GM13976 (cell line): ENCODE results near the gene EPHB2.

Experiments used
- DNase-seq: peaks from one replicate; pipeline ENCODE4 v3.0.0; 2012; ENCODE audit warnings: low spot score
- in situ Hi-C: fragments of 300-500 bp; cut with MboI; formaldehyde crosslinking; loops from one replicate; pipeline ENCODE4 v1.12.0; 2022; ENCODE audit warnings: low sequenced_read_pairs, mixed read lengths, inconsistent platforms; ENCODE audit not compliant: unreplicated experiment
- TF ChIP-seq, protein P1 (sequence below): IDR thresholded peaks from 2 replicates; pipeline ENCODE4 v1.5.1; 2012; ENCODE audit warnings: borderline replicate concordance, mild to moderate bottlenecking; ENCODE audit not compliant: insufficient read depth; ENCODE audit errors: extremely low read depth, missing control alignments, control extremely low read depth

EPHB2 gene

DNA sequence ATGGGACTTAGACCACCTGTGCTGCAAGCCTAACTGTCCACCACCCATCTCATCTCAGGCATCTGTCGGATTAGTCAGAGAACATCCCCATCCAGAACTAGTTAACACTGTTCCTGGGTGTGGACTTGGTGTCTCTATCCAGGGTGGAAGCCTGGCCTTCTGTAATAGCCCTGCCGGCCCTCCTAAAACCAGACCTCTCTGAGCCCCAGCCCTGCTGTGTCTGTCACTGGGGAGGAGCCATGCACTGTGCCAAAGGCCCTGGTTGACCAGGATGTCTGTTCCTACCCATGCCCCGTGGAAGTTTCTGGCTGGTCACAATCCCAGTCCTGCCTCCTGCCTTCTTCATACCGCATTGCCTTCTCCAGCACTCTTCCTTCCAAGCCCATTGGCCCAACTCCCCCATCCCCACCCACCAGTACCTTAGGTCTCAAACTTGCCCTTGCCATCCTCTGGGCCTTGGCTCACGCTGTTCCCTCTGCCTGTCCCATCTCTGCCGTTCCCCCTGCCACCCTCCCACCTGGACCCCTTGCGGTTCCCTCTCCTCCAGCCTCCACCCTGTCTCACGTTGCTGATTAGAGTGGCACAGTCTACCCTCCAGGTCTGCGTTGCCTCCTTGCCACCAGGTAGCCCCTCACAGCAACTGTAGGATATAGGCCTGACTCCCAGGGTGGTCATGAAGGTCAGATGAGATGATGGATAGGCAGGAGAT, 105.6 kb downstream of the EPHB2 start:
- in situ Hi-C loops = no loop called here
- DNase-seq = no peak
- TF ChIP-seq, protein P1, sequence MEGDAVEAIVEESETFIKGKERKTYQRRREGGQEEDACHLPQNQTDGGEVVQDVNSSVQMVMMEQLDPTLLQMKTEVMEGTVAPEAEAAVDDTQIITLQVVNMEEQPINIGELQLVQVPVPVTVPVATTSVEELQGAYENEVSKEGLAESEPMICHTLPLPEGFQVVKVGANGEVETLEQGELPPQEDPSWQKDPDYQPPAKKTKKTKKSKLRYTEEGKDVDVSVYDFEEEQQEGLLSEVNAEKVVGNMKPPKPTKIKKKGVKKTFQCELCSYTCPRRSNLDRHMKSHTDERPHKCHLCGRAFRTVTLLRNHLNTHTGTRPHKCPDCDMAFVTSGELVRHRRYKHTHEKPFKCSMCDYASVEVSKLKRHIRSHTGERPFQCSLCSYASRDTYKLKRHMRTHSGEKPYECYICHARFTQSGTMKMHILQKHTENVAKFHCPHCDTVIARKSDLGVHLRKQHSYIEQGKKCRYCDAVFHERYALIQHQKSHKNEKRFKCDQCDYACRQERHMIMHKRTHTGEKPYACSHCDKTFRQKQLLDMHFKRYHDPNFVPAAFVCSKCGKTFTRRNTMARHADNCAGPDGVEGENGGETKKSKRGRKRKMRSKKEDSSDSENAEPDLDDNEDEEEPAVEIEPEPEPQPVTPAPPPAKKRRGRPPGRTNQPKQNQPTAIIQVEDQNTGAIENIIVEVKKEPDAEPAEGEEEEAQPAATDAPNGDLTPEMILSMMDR = no peak

DNA sequence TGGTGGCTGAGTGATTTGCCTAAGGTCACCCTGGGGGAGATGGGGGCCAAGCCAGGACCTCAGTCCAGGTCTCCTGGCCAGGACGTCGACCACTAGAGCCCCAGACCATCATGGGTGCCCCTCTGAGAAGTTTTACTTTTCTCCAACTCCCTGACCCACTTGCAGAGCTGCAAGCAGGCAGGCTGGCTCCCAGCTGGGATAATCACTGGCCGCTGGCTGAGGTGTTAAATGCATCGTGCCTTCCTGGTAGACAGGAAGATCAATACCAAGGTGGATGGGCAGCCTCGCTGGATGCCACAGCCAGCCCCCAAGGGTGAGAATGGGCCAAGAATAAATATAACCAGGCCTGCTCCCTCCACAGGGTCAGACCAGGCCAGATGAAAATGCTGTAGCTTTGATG, 106.2 kb downstream of the EPHB2 start:
- in situ Hi-C loops = no loop called here
- TF ChIP-seq, protein P1 = no peak
- DNase-seq = no peak

DNA sequence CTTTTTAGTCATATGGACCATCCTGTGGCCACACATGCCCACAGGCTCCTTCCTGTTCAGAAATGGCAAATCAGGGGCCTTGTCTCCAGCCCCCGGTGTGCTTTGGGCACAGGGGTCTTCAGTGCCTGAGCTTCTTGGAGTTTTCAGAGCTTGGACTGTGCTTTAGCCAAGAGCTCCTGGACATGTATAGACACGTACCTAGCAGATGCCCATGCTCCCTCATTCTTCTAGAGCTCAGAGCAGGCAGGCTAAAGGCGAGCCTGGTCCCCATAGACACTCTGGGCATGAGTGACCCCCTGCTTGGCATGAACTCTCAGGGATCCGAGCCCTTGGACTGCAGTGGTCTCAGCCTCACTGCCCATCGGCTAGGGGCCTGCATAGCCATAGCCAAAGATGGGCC, 106.8 kb downstream of the EPHB2 start:
- in situ Hi-C loops = no loop called here
- TF ChIP-seq, protein P1 = no peak

DNA sequence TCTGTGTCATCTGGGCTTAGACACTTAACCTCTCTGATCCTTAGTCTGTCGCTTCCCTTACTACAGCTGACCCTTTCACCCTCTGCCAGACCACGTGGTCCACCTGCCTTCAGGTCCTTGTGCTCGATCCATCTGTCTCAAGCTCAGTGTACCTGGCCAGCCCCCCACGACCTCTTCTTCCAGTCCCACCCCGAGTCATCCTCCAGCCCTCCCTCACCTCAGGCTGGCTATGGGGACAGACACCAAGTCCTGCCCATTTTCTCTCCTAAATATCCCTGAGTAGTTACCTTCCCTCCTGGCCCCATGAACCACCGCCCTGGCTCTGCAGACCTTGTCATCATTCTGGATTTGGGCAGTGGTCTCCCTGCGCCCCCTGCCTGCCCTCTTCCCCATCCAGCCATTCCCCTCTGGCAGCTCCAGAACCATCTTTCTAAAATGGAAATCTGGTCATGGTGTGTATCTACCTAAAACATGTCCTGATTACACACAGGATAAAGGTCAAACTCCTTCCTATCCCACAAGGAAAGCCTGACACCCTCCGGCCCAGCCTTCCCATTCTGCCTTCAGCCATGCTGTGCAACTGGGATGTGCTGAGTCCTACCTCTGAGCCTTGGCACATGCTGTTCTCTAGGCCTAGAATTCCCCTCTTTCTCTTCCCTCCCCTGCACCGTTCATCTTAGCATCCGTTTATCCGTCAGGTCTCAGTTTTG, 107.6 kb downstream of the EPHB2 start:
- TF ChIP-seq, protein P1 = no peak
- in situ Hi-C loops = no loop called here
- DNase-seq = no peak

More for the DNA sequence above, 106.8 kb downstream of the EPHB2 start:
- DNase-seq = no peak

DNA sequence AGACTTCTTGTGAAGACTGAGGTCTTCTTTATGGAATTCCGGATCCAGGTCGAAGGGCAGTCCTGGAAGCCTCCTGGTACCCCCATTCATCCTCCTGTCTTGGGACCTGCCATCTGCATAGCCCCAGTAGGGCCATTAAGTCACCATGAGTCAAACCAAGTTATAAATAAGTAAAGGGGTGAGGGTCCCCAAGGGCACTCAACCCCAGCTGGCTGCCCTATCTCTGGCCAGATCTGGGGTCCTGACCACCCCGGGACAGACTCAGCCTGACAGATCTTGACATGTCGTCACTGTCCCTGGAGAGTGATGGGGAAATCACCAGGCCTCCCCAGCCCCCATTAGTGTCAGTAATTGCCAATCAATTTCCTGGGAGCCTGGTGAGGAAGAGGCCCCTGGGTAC, 108.7 kb downstream of the EPHB2 start:
- no peak for DNase-seq
- TF ChIP-seq, protein P1 = no peak
- in situ Hi-C loops = no loop called here

DNA sequence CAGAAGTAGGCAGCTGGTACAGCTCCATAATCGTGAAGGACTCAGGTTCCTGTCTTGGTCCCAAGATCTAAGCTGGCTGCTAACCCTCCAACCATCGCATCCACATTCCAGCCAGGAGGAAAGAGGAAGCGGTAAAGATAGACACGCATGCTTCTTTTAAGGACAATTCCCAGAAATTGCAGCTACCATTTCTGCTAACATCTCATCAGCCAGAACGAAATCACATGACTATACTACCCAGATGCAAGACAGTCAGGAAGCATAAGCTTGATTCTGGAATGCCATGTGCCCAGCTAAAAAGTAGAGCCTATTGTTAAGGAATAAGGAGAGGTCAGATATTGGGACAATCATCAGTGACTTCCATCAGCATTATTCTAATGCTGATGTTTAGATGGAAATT, 110.4 kb downstream of the EPHB2 start:
- TF ChIP-seq, protein P1 = no peak
- in situ Hi-C loops = no loop called here
- DNase-seq = no peak

DNA sequence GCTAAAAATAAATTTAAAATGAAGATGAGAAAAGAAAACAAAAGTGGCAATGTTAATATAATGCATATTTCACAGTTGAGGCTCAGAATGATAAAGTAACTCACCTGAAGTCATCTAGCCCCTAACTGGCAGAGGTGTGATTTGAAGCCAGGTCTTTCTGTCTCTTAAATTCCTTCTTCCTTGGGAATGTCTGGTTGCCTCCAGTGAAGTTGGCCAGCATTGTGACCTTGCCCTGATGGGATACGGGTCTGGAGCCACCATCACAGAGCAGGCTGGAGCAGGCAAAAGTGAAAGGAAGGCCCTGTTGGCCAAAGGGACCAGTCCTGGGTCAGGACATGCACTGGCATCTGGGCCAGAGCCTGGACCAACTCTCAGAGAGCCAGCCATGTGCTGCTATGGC, 111.7 kb downstream of the EPHB2 start:
- no peak for DNase-seq
- in situ Hi-C loops = no loop called here
- TF ChIP-seq, protein P1 = no peak
